GM12892 (cell line): ENCODE measurements around the gene MTUS2.

Source experiments
- POLR2AphosphoS5 ChIP-seq: IDR thresholded peaks from 2 replicates; pipeline ENCODE4 v1.6.1; 2011; ENCODE audit warnings: low read depth, low read length, control low read depth
- TAF1 ChIP-seq: IDR thresholded peaks from 2 replicates; pipeline ENCODE4 v1.6.1; 2011; ENCODE audit warnings: low read depth, mild to moderate bottlenecking, control low read depth, low read length, borderline replicate concordance

GRCh38 chr13:28826368-28826767, 6.2 kb downstream of the MTUS2 start:
- TF ChIP-seq TAF1 (no peak), POLR2AphosphoS5 (no peak)
